Stimulated activated CD4-positive, alpha-beta T cell treated with anti-CD3 and anti-CD28 coated beads, Interleukin-2, amount 100 ng/mL, for 24 hours (primary cell): ENCODE measurements around the gene GNG7.
A peak's percentile ranks its signal among the peaks of the same experiment; 100 is the strongest.
"Not testable (repeated sequence)": the region's sequence is repeated elsewhere in the genome, so short reads cannot be mapped to it uniquely, and the experiment has no call there.

Source experiments
- DNase-seq, 2 donors: peaks; one replicate each; pipeline ENCODE4 v3.0.0-alpha.2; 2020

GNG7 gene

GRCh38 chr19:2616741-2617392 lies 85.6 kb downstream of the GNG7 start:
- peak in 1 of 2 donors; percentile 44 for DNase-seq

DNA sequence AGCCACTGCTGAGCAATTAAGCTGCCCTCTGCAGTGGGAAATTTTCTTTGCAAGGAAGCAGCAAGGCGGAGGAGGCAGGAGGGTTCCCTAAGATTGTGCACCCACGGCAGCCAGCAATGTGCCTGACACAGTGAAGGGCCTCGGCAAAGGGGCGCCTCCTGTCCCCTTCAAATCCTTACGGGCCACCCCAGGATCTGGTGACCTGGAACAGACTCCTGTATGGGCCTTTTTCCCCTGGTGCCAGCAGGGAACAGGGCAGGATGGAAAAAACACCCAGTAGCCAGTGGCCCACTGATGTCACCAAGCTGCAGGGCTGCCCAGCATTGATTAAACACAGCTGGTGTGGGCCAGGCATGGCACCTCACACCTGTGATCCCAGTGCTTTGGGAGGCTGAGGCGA lies 86.7 kb downstream of the GNG7 start:
- no peak for DNase-seq

DNA sequence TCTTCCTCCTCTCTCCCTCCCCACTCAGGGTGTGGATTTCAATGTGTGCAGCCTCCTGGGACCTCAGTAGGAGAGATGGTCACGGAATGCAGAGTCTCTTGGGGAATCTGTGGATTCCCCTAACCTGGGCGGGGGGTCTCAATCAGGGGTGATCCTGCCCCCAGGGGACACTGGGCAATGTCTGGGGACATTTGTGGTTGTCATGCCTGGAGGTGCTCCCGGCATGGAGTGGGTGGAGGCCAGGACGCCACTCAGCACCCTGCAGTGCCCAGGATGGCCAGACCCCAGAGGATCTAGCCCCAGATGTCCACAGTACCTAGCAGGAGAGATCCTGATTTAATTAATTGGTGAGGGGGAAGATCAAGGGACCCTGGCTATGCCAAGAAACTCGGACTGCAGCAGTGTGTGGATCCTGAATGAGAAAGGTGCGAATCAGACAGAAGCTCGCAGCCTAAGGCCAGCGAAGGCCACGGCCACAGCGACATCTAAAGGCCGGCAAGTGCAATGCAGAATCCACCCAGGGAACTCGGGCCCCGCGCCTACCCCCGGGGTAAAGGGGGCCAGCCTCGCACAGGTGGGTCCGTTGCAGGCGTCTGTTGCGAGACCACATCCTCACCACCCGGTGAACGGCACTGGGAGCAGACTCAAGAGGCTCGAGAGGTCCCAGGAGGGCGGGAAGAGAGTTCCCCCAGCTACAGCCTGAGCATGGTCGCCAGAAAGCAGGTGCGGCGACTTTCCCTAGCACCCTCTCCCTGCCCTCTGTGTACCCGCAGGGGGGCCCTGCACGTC lies 88.8 kb downstream of the GNG7 start:
- DNase-seq, result peak; percentile 70 to 72

GRCh38 chr19:2612619-2613249 lies 89.8 kb downstream of the GNG7 start:
- DNase-seq, result no peak

DNA sequence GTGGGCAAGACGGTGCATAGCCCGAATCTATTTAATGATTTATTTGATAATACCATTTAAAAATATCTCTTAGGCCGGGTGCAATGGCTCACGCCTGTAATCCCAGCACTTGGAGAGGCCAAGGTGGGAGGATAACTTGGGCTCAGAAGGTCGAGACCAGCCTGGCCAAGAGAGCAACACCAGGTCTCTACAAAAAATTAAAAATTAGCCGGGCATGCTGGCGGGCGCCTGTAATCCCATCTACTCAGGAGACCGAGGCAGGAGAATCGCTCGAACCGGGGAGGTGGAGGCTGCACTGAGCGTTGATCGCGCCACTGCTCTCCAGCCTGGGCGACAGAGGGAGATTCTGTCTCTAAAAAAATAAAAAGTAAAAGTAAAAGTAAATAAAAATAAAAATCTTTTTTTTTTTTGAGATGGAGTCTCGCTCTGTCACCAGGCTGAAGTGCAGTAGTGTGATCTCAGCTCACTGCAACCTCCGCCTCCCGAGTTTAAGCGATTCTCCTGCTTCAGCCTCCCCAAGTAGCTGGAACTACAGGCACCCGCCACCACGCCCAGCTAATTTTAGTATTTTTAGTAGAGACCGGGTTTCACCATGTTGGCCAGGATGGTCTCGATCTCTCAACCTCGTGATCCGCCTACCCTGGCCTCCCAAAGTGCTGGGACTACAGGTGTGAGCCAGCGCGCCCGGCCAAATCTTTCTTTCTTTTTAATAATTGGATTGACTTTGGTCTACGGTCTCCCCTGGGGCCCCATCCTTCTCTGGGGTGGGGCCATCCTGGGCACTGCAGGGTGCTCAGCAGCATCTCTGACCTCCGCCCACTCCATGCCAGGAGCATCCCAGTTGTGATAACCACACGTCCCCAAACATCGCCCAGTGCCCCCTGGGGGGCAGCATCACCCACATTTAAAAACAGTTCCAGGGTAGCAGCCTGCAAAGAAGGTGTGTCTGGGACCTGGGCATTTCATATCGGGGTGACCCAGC lies 90.7 kb downstream of the GNG7 start:
- no peak for DNase-seq

GRCh38 chr19:2610637-2611482 lies 91.6 kb downstream of the GNG7 start:
- DNase-seq, result peak; percentile 93 to 95

DNA sequence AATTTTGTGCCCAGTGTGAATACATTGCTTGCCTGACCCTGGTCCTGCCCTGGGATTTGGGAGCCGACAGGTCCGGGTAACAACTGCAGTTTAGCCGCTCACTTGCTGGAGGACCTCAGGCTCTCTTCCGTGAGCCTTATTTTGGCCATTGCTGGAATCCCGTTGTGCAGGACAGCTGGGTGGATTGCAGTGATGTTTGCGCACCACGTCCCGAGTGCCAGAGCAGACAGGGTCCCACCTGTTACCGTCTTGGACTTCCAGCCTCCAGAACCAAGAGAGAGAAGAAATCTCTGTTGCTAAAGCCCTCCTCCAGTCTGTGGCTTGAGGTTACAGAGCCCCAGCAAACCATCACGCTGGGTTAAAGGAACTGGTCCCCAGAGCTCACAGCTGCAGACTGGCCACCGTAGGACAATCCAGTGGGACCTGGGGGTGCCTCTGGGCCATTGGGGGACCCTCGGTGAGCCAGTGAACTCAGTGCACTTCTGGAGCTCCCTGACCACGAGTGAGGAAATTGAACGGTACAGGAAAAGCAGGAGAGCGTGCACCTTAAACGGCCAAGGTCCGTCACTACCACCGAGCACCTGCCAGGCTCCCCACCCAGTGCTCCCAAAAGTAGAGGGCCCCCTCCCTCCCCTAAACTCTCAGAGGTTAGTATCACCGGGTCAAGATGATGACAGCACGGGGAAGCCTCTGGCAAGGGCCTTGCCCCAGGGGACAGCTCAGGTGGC lies 92.9 kb downstream of the GNG7 start:
- no peak for DNase-seq

- not testable (repeated sequence) for DNase-seq
Observed at GRCh38 chr19:2609034-2609388, 93.5 kb downstream of the GNG7 start.

DNA sequence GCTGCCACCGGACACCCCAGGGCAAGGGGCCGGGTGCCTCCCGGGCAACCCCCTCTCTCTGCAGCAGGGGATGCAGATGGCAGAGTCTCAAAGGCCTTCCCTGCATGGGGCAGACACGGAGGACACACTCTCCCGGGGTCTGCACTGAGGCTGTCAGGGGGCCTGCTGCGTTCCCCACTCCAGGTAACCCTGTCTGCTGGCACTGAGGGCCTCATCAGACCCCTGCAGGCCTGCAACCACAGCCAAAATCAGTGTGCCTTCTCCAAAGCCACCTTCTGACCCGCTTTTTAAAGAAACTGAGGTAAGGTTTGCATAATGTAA lies 93.9 kb downstream of the GNG7 start:
- DNase-seq, result no peak

GRCh38 chr19:2607712-2608601 lies 94.5 kb downstream of the GNG7 start:
- peak; percentile 91 to 93 for DNase-seq

DNA sequence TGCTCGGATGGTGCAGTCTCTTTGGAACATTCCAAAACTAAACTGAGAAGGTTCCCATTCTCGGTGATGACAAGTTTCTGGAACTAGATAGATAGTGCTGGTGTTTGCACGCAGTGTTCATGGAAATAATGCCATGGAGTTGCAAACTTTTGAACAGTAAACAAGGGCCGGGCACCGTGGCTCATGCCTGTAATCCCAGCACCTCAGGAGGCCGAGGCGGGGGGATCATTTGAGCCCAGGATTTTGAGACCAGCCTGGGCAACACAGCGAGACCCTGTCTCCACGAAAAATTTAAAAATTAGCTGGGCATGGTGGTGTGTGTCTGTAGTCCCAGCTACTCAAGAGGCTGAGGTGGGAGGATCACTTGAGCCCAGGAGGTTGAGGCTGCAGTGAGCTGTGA lies 95.7 kb downstream of the GNG7 start:
- not testable (repeated sequence) for DNase-seq

DNA sequence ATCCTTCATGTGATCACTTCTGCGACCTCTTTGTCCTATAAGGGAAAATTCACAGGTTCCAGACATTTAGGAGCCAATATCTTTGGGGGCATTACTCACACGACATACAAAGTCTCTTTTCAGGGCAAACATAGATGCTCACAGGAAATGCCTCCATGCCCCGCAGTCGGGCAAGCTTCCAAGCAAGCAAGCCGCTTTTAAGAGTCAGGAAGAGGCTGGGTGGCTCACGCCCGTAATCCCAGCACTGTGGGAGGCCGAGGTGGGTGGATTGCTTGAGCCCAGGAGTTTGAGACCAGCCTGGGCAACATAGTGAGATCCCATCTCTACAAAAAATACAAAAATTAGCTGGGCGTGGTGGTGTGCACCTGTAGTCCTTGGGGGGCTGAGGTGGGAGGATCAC lies 96.6 kb downstream of the GNG7 start:
- DNase-seq, result not testable (repeated sequence)

- DNase-seq, result no peak
Observed at GRCh38 chr19:2604747-2605329, 97.7 kb downstream of the GNG7 start.

- DNase-seq, result no peak
Observed at GRCh38 chr19:2603334-2603733, 99.2 kb downstream of the GNG7 start.

GRCh38 chr19:2602391-2603181 lies 99.9 kb downstream of the GNG7 start:
- DNase-seq, result no peak

GRCh38 chr19:2600914-2601870 lies 101.3 kb downstream of the GNG7 start:
- DNase-seq, result no peak

DNA sequence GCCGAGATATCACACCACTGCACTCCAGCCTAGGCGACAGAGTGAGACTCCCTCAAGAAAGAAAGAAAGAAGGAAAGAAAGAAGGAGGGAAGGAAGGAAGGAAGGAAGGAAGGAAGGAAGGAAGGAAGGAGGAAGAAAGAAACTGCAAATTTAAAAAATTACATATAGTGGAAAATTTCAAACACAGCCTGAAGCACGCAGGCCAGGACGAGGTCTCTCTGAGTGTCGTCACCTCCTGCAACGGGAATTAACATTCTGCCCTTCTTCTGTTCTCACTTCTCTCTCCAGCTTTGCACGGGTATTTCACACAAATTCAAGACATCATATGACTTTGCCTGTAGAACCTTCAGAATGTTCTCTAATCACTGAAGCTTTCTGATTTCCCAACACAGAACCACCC lies 108.2 kb downstream of the GNG7 start:
- no peak for DNase-seq

- no peak for DNase-seq
Observed at GRCh38 chr19:2592824-2593223, 109.7 kb downstream of the GNG7 start.
